ENCODE measurements around the gene AMN.

The AMN gene

DNA sequence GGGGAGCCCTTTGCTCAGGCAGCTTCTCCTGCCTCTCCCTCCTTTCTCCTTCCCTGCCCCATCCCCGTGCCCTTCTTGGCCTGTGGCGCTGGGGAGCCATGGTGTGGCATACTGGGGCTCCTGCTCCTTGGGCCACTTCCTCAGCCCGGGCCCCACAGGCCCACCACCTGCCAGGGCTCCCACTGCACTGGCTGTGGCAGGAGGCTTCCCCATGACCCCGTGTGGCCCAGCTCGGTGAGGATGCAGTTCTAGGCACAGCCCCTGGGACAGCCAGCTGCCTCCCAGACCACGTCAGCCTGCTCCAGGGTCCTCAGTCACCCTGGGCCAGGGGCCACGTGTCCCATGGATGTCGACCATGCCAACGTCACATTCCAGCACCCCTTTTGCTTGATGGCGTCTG is 13.0 kb upstream of the AMN start:
- TF ChIP-seq, protein P1, sequence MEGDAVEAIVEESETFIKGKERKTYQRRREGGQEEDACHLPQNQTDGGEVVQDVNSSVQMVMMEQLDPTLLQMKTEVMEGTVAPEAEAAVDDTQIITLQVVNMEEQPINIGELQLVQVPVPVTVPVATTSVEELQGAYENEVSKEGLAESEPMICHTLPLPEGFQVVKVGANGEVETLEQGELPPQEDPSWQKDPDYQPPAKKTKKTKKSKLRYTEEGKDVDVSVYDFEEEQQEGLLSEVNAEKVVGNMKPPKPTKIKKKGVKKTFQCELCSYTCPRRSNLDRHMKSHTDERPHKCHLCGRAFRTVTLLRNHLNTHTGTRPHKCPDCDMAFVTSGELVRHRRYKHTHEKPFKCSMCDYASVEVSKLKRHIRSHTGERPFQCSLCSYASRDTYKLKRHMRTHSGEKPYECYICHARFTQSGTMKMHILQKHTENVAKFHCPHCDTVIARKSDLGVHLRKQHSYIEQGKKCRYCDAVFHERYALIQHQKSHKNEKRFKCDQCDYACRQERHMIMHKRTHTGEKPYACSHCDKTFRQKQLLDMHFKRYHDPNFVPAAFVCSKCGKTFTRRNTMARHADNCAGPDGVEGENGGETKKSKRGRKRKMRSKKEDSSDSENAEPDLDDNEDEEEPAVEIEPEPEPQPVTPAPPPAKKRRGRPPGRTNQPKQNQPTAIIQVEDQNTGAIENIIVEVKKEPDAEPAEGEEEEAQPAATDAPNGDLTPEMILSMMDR (IDR thresholded peaks at IDR 0.05; ENCODE audit: low read depth, low read length) = no peak
- DNase-seq (ENCODE audit: extremely low read depth, low read depth) = no peak

DNA sequence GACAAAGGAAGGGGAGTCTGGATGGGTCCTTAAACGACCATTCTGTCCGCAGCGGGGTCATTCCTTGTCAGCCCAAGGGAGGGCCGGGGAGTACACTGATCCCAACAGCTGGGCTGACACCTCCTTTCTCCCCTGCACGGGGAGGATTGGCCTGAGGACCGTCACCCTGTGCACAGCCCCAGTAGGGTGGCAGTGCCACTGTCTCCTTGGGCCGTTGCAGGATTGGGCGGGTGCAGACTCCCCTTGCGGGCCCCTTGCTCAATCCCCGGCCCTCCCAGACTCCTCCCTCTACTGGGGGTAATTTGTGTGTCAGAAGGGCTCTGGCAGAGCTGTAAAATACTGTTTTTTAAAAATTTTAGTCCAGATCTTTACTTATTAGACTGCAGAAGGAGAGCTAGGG is 12.6 kb upstream of the AMN start:
- TF ChIP-seq, protein P1 (IDR thresholded peaks at IDR 0.05; ENCODE audit: low read depth, low read length) = no peak
- no peak for DNase-seq (ENCODE audit: extremely low read depth, low read depth)

DNA sequence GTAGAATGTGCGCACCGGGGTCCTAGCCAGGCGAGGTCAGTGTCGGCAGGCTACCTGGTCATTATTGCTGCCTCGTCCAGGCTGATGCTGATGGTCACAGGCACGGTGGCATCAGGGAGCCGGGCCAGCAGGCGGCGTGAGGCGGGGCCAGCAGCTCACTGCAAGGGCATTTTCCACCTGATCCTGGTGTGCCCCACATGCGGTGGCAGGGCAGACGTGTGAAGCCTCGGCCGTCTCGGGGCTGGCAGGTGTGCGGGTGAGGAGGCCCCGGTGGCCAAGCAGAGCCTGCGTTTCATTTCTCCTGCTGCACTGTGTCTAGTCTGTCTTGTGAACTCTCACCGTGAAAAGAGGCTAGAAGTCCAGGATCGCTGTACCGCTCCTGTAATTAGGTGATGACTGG is 12.0 kb upstream of the AMN start:
- no peak for DNase-seq (ENCODE audit: extremely low read depth, low read depth)
- TF ChIP-seq, protein P1 (IDR thresholded peaks at IDR 0.05; ENCODE audit: low read depth, low read length) = no peak

DNA sequence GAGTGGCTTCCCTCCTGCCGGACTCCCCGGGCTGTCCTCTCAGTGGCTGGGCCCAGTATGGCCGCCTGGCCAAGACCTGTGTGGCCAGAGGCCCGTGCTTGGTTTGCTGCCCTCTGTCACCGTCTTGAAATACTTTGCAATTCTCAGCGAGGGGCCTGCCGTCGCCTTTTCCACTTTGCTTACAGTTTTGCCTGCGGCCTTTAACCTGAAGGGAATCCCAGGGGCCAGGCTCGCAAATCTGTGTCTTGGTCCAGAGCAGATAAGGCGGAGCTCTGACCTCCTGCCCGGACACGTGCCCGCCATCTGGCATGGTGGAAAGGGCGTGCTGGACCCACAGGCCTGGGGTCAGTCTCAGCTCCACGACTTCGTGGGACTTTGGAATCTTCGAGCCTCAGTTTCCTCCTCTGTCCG is 10.9 kb upstream of the AMN start:
- no peak for DNase-seq (ENCODE audit: extremely low read depth, low read depth)
- TF ChIP-seq, protein P1 (IDR thresholded peaks at IDR 0.05; ENCODE audit: low read depth, low read length) = no peak

DNA sequence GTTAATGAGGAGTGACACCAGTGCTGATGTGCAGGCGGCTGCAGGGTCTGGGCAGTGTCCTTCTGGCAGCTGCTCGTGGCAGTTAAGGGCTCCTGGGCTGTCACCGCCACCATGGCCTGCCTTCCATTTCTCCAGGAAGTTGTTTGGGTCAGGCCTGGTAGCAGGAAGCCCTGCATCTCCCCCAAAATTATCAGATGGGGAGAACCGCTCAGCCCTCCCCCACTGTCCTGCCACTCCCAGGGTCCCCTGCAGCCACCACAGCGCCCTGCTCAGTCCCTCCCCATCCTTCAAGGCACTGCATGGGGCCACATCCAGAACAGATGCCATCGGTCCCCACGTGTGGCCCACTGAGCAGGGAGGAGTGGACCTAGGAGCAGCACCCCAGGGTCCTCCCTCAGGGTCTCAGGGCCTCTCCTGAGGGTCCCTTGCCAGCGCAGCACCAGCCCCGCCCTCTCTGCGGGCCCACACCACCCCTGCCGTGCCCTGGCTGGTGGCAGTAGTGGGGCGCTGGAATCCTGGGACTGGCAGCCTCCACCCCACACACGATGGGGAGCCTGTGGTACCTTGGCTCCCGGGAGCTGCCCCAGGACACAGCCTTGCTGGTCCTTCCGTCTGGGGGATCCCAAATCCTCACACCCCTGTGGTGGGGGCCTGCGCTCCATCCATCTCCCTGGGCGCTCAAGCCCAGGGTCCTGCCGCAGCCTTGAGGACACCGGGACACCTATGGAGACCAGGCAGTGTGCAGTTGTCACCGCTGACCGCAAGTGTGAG is 10.3 kb upstream of the AMN start:
- TF ChIP-seq, protein P1 (IDR thresholded peaks at IDR 0.05; ENCODE audit: low read depth, low read length) = no peak
- DNase-seq (ENCODE audit: extremely low read depth, low read depth) = no peak

DNA sequence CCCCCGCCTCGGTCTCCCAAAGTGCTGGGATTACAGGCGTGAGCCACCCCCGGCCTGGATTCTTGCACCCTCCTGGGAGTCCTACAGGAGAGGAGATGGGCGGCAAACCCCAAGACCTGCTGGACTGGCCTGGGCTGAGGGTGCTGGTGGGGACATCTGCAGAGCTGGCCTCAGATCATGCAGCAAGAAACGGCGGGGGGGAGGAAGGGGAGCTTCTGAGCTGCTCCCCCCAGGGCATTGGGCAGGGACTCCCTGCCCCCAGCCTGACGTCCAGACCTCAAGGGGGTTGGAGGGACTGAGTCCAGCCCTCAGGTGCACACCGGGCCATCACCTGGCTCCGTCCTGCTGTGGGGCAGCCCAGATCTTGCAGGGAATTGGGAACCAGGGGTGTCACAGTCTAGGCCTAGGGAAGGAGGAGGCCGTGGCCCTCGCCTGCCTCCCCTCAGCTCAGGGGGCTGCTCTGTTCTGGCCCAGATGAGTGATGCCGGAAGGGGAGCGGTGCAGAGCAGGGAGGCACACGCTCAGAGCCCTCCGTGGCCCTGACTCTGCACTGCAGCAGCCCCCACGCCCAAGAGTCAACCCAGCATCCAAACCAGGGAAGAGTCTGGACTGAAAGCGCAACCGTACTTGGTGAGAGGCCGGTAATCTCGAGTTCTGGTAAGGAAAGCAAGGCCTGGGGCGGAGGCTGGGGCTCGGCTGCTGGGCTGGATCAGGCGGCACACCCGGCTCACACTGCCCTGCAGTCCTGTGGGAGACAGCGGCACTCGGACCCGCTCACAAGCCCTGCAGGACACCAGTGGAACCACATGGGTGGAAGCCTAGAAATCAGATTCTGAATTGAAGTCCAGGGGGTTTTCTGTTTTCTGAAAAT is 8.9 kb upstream of the AMN start:
- DNase-seq (ENCODE audit: extremely low read depth, low read depth) = no peak
- TF ChIP-seq, protein P1 (IDR thresholded peaks at IDR 0.05; ENCODE audit: low read depth, low read length) = no peak

Data from AG09319 (cell line).